Testis (tissue), 2 donors: Measurements from ENCODE around the gene ANKHD1.

Experiments used
- CTCF ChIP-seq, 3 experiments: fragments of 450-650 bp in 2 of 3; fragments of 200-600 bp in 1 of 3; sonication (generic) in 1 of 3; IDR thresholded peaks; one replicate each; pipeline ENCODE4 v1.5.1; 2016 to 2019; ENCODE audit warnings: antibody characterized with exemption in 3 of 3, mild to moderate bottlenecking in 2 of 3, moderate library complexity in 1 of 3
- POLR2A ChIP-seq: fragments of 450-650 bp; IDR thresholded peaks from one replicate; pipeline ENCODE4 v1.6.1; 2017; ENCODE audit warnings: antibody characterized with exemption, mild to moderate bottlenecking, moderate library complexity

GRCh38 chr5:140399979-140400729 is 1.5 kb upstream of the ANKHD1 start:
- TF ChIP-seq CTCF (IDR thresholded peaks at IDR 0.05) (no peak), POLR2A (no peak)
